Bronchial epithelial cell (primary cell): ENCODE measurements around the gene EEFSEC. TPM values are rescaled to one million over a fixed set of nuclear protein-coding genes. Genes with fewer than 3 reads are reported as not detected.

ENCODE experiments used
- DNase-seq: peaks from one replicate; pipeline ENCODE4 v3.0.0-alpha.2; 2010; ENCODE audit warnings: low read depth
- FAIRE-seq: peaks from 2 replicates; lab custom pipeline; 2011; peaks lifted over from hg19 to GRCh38; lab: Jason Lieb, UNC
- H3K27me3 ChIP-seq: 2 replicates; pipeline ENCODE4 v1.5.1; 2011; ENCODE audit warnings: low read length; ENCODE audit not compliant: control insufficient read depth, insufficient read depth
- H3K36me3 ChIP-seq: 2 replicates; pipeline ENCODE4 v1.5.1; 2011; ENCODE audit warnings: low read length; ENCODE audit not compliant: control insufficient read depth, insufficient read depth
- H3K4me3 ChIP-seq: 2 replicates; pipeline ENCODE4 v1.5.1; 2011; ENCODE audit warnings: mild to moderate bottlenecking, low read depth, low read length, control low read depth
- total RNA-seq: library from RNA; depleted of rRNA; stranded (reverse); fragments of >200 nt; gene quantifications from 2 replicates; pipeline ENCODE4 v1.2.1, GENCODE V29; 2014
- TF ChIP-seq, protein P1 (sequence below): IDR thresholded peaks from 2 replicates; pipeline ENCODE4 v1.5.1; 2011; ENCODE audit warnings: mild to moderate bottlenecking, moderate library complexity, low read length, control low read depth, inconsistent platforms; ENCODE audit not compliant: insufficient read depth, severe bottlenecking

Gene EEFSEC
- total RNA-seq, 1 donor from 2014 or later = 3.7 TPM

DNA sequence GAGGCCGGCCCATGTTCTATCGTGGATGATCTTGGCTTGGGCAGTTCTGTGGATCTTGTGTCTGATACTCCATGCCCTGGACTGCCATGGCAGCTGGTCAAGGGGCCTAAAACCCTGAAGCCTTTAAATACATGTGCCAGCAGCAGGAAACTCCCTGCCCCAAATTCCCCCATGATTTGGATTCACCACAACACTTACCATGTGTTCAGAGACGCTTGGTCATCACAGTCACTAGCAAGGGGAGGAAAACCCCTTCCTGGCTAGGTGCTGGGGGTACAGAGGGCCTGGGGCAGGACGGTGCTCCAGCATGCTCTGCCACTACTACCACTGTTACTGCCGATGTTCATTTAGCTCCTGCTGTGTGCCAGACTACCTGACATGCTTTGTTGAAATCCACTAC is 219.0 kb downstream of the EEFSEC start:
- DNase-seq (no peak), FAIRE-seq (no peak)
- TF ChIP-seq, protein P1, sequence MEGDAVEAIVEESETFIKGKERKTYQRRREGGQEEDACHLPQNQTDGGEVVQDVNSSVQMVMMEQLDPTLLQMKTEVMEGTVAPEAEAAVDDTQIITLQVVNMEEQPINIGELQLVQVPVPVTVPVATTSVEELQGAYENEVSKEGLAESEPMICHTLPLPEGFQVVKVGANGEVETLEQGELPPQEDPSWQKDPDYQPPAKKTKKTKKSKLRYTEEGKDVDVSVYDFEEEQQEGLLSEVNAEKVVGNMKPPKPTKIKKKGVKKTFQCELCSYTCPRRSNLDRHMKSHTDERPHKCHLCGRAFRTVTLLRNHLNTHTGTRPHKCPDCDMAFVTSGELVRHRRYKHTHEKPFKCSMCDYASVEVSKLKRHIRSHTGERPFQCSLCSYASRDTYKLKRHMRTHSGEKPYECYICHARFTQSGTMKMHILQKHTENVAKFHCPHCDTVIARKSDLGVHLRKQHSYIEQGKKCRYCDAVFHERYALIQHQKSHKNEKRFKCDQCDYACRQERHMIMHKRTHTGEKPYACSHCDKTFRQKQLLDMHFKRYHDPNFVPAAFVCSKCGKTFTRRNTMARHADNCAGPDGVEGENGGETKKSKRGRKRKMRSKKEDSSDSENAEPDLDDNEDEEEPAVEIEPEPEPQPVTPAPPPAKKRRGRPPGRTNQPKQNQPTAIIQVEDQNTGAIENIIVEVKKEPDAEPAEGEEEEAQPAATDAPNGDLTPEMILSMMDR = no peak
- no peaks in the 10 kb centered on the region for H3K27me3 ChIP-seq
- peaks cover 3% of the 10 kb centered on the region for H3K36me3 ChIP-seq
- H3K4me3 ChIP-seq = no peak overlapping the region

DNA sequence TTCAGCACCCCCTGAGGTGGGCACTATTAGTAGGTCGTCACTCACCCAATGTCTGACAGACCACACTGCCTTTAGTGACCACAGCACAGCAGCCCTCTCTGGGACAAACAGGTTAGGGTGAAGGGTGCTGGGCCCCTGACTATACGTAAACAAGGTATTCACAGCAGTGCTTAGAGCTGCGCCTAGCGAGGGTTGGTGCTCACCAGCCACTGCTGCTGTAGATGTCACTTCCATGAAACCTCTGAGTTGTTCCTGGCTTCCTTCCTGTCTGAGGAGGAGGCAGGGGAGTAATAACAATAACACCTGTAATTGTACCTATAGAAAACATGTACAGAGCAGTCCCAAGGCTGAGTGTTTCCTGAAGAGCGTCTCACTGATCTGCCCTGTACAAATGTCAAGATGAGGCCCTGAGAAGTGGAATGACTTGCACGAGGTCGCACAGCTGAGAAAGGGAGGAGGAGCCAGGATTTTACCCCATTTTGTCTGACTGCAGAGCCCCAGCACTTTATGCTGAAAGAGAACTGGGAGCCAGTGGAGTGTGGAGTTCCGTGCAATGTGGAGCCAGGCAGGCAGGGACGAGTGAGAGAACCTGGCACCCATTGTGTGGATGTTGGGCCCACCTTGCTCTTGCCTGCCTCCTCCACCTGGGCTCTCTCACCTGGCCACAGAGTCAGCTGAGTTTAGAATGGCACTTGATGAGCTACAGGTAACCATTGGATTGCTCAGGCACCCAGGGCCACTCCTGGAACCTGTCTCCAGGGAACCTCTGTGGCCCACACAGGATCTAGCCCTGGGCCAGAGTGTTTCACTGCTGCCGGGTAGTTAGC is 219.6 kb downstream of the EEFSEC start:
- H3K27me3 ChIP-seq = no peaks in the 10 kb centered on the region
- no peak overlapping the region for H3K4me3 ChIP-seq
- FAIRE-seq (peak; percentile 93), DNase-seq (no peak)
- TF ChIP-seq, protein P1 = no peak
- peaks cover 2% of the 10 kb centered on the region for H3K36me3 ChIP-seq

DNA sequence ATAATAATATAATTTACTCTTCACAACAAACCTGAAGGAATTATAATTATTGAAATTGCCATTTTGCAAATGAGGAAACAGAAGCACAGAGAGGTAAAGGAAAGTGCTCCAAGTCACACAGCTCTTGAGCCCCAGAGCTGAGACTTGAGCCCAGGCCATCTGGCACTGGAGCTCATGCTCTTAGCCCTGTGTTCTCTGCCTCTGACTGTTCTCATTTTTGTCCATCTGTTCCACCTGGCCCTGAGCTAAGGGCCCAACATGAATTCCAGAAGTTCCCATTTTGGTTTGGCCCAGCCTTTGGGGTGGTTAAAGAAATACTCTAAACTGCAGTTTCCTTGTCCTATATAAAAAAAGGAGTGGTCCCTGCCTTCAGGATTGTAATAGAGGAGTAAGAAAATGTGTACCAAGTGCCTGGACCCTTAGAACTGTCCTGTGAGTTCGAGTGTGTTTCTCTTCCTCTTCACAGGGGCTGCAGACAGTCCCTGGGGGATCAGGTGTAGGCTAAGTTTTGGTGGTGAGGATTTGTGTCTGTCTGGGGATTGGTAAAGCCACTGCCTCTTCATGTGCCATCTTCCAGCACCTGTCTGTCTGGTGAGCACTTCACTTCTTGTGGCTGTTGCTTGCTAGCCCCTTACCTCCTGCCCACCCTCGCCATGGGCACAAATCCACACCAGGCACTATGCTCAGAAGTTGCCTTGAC is 221.6 kb downstream of the EEFSEC start:
- Histone ChIP-seq H3K4me3 (no peak overlapping the region), H3K36me3 (peaks cover 2% of the 10 kb centered on the region), H3K27me3 (no peaks in the 10 kb centered on the region)
- peak; percentile 60 for FAIRE-seq
- DNase-seq = no peak
- TF ChIP-seq, protein P1 = no peak

DNA sequence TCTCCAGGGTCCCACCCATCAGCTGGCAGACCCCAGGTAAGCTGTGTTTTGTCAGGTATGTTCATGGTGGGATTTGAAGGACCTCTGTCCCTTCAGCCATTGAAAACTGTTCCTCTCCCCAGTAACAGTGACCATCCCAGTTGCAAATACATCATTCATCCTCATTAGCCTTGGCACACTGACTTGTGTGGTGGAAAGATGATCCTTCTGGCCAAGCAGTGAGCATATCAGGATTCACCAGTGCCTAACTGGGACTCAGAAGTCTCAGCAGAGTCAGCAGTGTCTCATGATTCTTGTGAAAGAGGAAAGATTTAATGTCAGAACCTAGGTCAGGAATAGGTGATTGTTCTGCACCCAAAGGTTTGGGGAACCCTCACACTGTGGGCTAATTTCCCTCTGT is 223.2 kb downstream of the EEFSEC start:
- Histone ChIP-seq H3K4me3 (no peak overlapping the region), H3K27me3 (no peaks in the 10 kb centered on the region), H3K36me3 (peaks cover 2% of the 10 kb centered on the region)
- TF ChIP-seq, protein P1 = no peak
- DNase-seq (no peak), FAIRE-seq (peak; percentile 86)

DNA sequence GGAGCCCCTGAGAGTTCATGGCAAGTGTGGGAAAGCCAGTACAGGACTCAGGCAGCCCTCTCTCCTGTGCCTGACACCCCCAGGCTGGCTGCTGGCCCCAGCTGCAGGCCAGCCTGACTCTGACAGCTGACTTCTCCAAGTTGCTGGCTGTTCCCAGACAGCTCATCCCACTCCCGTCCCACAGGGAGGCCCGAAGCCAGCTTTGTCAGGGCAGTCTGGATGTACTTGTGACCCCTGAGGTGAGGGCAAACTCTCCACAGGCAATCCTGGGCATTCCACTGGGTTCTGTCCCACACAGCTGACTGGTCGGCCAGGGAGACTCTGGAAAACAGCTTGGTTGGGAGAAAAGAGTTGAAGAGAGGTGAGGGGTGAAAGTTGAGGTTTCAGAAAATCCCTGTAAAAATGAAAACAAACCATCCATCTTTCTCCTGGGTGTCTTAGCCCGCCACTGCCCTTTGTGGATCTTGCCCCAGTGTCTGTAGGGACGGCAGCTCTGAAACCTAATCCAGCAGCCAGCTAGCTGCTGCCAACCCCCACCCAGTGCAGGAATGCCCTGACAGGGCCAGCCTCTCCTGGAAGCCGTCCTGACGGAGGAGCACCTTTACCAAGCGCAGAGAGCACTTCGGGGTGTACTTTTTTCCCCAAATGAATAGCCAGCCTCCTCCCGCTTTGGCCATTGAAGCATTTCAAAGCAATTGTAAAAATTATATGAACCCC is 225.5 kb downstream of the EEFSEC start:
- TF ChIP-seq, protein P1 = no peak
- DNase-seq = no peak
- no peak overlapping the region for H3K4me3 ChIP-seq
- H3K27me3 ChIP-seq = no peaks in the 10 kb centered on the region
- H3K36me3 ChIP-seq = peaks cover 2% of the 10 kb centered on the region
- no peak for FAIRE-seq
